GM18858 (cell line): ENCODE data around the gene BEND7.

Source experiments
- ATAC-seq: cut with Tn5 transposase; IDR thresholded peaks from one replicate; pipeline ENCODE4 v1.9.1; 2021; ENCODE audit not compliant: unreplicated experiment

Gene BEND7

GRCh38 chr10:13485623-13486022 is 43.2 kb downstream of the BEND7 start:
- ATAC-seq = no peak

- ATAC-seq = no peak
Observed at GRCh38 chr10:13483951-13484350, 44.9 kb downstream of the BEND7 start.

GRCh38 chr10:13483073-13483472 is 45.7 kb downstream of the BEND7 start:
- no peak for ATAC-seq

GRCh38 chr10:13481690-13482089 is 47.1 kb downstream of the BEND7 start:
- no peak for ATAC-seq

- ATAC-seq = no peak
Observed at GRCh38 chr10:13475124-13475523, 53.7 kb downstream of the BEND7 start.

- ATAC-seq = no peak
Observed at GRCh38 chr10:13473986-13474385, 54.8 kb downstream of the BEND7 start.

- no peak for ATAC-seq
Observed at GRCh38 chr10:13472359-13472758, 56.5 kb downstream of the BEND7 start.

- ATAC-seq = no peak
Observed at GRCh38 chr10:13470270-13470669, 58.5 kb downstream of the BEND7 start.

GRCh38 chr10:13462551-13462950 is 66.3 kb downstream of the BEND7 start:
- ATAC-seq = no peak

GRCh38 chr10:13458687-13459012 is 70.2 kb downstream of the BEND7 start:
- no peak for ATAC-seq

- no peak for ATAC-seq
Observed at GRCh38 chr10:13457958-13458686, 70.7 kb downstream of the BEND7 start.

GRCh38 chr10:13453896-13454295 is 74.9 kb downstream of the BEND7 start:
- ATAC-seq = no peak

- no peak for ATAC-seq
Observed at GRCh38 chr10:13450069-13450468, 78.7 kb downstream of the BEND7 start.

GRCh38 chr10:13449296-13449695 is 79.5 kb downstream of the BEND7 start:
- ATAC-seq = no peak

GRCh38 chr10:13448216-13448615 is 80.6 kb downstream of the BEND7 start:
- ATAC-seq = no peak

- ATAC-seq = no peak
Observed at GRCh38 chr10:13445656-13446400, 83.0 kb downstream of the BEND7 start.

GRCh38 chr10:13441476-13441875 is 87.3 kb downstream of the BEND7 start:
- no peak for ATAC-seq

- no peak for ATAC-seq
Observed at GRCh38 chr10:13440185-13441061, 88.4 kb downstream of the BEND7 start.

- no peak for ATAC-seq
Observed at GRCh38 chr10:13439313-13440184, 89.3 kb downstream of the BEND7 start.

- no peak for ATAC-seq
Observed at GRCh38 chr10:13437026-13437555, 91.7 kb downstream of the BEND7 start.
